Measurements from ENCODE around the gene AFF3. TPM values are rescaled to one million over a fixed set of nuclear protein-coding genes. Genes with fewer than 3 reads are reported as not detected.

The AFF3 gene
- total and polyA plus RNA-seq, 2 donors (not counting 3 experiments of a cell fraction or from before 2014, with no cell fraction given): 0.06 to 0.07 TPM

DNA sequence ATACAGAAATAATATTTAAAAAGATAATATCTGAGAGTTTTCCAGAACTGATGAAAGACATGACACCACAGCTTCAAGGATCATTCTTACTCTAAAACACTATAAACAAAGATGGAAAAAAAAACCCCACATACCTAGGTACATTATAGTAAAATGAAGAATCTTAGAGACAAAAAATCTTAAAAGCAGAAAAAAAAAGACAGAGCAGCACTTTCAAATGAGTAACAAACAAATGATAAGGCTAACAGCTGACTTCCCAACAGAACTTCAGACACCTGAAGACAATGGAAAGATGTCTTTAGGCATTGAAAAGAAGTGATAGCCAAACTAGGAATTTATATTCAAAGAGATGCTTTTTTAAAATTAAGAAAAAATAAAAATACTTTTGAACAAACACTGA, 21.2 kb upstream of the AFF3 start:
- dilution Hi-C loops (cut with MboI; ENCODE audit: extremely low pct_ligation_motif_present, low sequenced_read_pairs) (no loop called here), intact Hi-C loops (cut with micrococcal nuclease) (no loop called here)
- no peaks in the 10 kb centered on the region for H4K20me1 ChIP-seq (replicated peaks; ENCODE audit: control insufficient read depth, extremely low read depth, insufficient read depth, low read length)
- ChIA-PET POLR2A (no interaction called here), CTCF (no interaction called here)
- no peak overlapping the region for H3K9ac ChIP-seq (replicated peaks; ENCODE audit: extremely low read depth, insufficient read depth, low read length)
- H3K4me1 ChIP-seq (ENCODE audit: control insufficient read depth, extremely low read depth, insufficient read depth, low read length): no peaks in the 10 kb centered on the region
- peaks cover 0 to 6% of the 10 kb centered on the region in 2 experiments for H3K27me3 ChIP-seq (ENCODE audit: control insufficient read depth in 2 of 2, insufficient read depth in 2 of 2, low read length in 2 of 2)
- DNase-seq (ENCODE audit: low read depth, low spot score) (no peak), FAIRE-seq (no peak)
- no peaks in the 10 kb centered on the region for H3K9me3 ChIP-seq (replicated peaks; ENCODE audit: control insufficient read depth, insufficient read depth, low read length)
- no TSS peak for BruUV-seq (replicated peaks)
- no peak overlapping the region for H2AFZ ChIP-seq (ENCODE audit: low read depth, low read length)
- H3K36me3 ChIP-seq (ENCODE audit: control insufficient read depth in 2 of 2, extremely low read depth in 1 of 2, insufficient read depth in 2 of 2, low read length in 2 of 2): no peaks in the 10 kb centered on the region
- TF ChIP-seq FOS (IDR thresholded peaks at IDR 0.05; ENCODE audit: borderline replicate concordance, insufficient read depth, low read length) (no peak), MAX (IDR thresholded peaks at IDR 0.05; ENCODE audit: insufficient read depth, insufficient read length) (no peak), GATA2 (IDR thresholded peaks at IDR 0.05; ENCODE audit: insufficient read depth, insufficient read length, low read depth, low read length) (no peak), POLR2AphosphoS5 (IDR thresholded peaks at IDR 0.05; ENCODE audit: insufficient read depth, low read depth, low read length) (no peak), EZH2 (IDR thresholded peaks at IDR 0.05; ENCODE audit: borderline replicate concordance, low read depth, low read length, severe bottlenecking) (no peak), JUN (IDR thresholded peaks at IDR 0.05; ENCODE audit: borderline replicate concordance, insufficient read depth, insufficient read length, low read depth) (no peak), MYC (IDR thresholded peaks at IDR 0.05; ENCODE audit: low read depth, low read length) (no peak), POLR2A (IDR thresholded peaks at IDR 0.05; ENCODE audit: low read depth, low read length) (no peak)
- TF ChIP-seq, protein P1, sequence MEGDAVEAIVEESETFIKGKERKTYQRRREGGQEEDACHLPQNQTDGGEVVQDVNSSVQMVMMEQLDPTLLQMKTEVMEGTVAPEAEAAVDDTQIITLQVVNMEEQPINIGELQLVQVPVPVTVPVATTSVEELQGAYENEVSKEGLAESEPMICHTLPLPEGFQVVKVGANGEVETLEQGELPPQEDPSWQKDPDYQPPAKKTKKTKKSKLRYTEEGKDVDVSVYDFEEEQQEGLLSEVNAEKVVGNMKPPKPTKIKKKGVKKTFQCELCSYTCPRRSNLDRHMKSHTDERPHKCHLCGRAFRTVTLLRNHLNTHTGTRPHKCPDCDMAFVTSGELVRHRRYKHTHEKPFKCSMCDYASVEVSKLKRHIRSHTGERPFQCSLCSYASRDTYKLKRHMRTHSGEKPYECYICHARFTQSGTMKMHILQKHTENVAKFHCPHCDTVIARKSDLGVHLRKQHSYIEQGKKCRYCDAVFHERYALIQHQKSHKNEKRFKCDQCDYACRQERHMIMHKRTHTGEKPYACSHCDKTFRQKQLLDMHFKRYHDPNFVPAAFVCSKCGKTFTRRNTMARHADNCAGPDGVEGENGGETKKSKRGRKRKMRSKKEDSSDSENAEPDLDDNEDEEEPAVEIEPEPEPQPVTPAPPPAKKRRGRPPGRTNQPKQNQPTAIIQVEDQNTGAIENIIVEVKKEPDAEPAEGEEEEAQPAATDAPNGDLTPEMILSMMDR (IDR thresholded peaks at IDR 0.05; ENCODE audit: extremely low read depth in 1 of 2, insufficient read depth in 1 of 2, low read depth in 1 of 2, low read length in 2 of 2): no peak
- H3K4me2 ChIP-seq (ENCODE audit: insufficient read depth, low read length): no peak overlapping the region
- H3K79me2 ChIP-seq (ENCODE audit: control insufficient read depth, insufficient read depth, low read length): no peaks in the 10 kb centered on the region
- H3K27ac ChIP-seq (ENCODE audit: insufficient read depth, low read depth, low read length): no peak overlapping the region
- H3K4me3 ChIP-seq (replicated peaks in 1 of 3; ENCODE audit: insufficient read depth in 1 of 3, low read depth in 1 of 3, low read length in 3 of 3): no peak overlapping the region
- no peaks in the 10 kb centered on the region for H3K9me1 ChIP-seq (replicated peaks; ENCODE audit: control insufficient read depth, extremely low read depth, insufficient read depth, low read length)
